Measurements from ENCODE around the gene MITD1. TPM values are rescaled to one million over a fixed set of nuclear protein-coding genes. Genes with fewer than 3 reads are reported as not detected.

Gene MITD1
- total RNA-seq, 1 experiment from 2014 or later, result 19.6 TPM

DNA sequence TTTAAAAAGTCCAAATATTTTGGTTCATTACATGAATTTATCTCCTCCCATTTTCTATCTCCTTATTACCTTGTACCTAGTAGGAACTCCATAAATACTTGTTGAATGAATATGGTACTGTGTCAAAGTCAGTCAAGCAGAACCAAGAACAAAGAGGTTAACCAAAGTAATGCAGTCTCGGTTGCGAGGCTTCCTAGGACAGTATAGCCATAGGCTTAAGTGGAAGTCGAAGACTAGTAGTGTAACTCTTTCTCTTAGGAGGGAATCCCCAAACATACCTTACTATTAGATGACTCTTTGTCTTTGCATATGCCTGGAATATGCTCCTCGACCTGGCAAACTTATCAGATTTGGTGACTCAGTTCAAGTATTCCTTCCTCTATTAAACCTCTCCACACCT lies 21.3 kb downstream of the MITD1 start:
- Histone ChIP-seq H3F3A (ENCODE audit: low read length, unreplicated experiment) (no peaks in the 10 kb centered on the region), H3K9ac (ENCODE audit: low read length) (no peak overlapping the region), H3K4me1 (ENCODE audit: insufficient read depth, low read length) (peaks cover 18% of the 10 kb centered on the region), H4K20me1 (ENCODE audit: low read length) (no peaks in the 10 kb centered on the region), H2AFZ (ENCODE audit: low read length) (0 out of 2 replicates have a peak overlapping the region, but pooled peaks have one; percentile 15), H3K4me2 (ENCODE audit: low read length) (peak overlapping the region; percentile 32), H3K9me3 (ENCODE audit: low read length) (no peaks in the 10 kb centered on the region), H3K4me3 (ENCODE audit: low read length) (no peak overlapping the region), H3K9me2 (replicated peaks; ENCODE audit: low read length) (no peaks in the 10 kb centered on the region), H3K36me3 (ENCODE audit: low read depth, low read length) (peaks cover 11% of the 10 kb centered on the region; the same call in 1 of the 2 replicates), H3K27ac (ENCODE audit: low read length) (peak overlapping the region; percentile 15; the same call in 1 of the 2 replicates), H3K27me3 (ENCODE audit: low read length) (no peaks in the 10 kb centered on the region), H3K79me2 (ENCODE audit: low read length) (peaks cover 13% of the 10 kb centered on the region)
- DNase-seq (peak; percentile 64), ATAC-seq (peak; percentile 41)
- TF ChIP-seq EZH2 (IDR thresholded peaks at IDR 0.05; ENCODE audit: low read length, unreplicated experiment), result no peak
- TF ChIP-seq, protein P1, sequence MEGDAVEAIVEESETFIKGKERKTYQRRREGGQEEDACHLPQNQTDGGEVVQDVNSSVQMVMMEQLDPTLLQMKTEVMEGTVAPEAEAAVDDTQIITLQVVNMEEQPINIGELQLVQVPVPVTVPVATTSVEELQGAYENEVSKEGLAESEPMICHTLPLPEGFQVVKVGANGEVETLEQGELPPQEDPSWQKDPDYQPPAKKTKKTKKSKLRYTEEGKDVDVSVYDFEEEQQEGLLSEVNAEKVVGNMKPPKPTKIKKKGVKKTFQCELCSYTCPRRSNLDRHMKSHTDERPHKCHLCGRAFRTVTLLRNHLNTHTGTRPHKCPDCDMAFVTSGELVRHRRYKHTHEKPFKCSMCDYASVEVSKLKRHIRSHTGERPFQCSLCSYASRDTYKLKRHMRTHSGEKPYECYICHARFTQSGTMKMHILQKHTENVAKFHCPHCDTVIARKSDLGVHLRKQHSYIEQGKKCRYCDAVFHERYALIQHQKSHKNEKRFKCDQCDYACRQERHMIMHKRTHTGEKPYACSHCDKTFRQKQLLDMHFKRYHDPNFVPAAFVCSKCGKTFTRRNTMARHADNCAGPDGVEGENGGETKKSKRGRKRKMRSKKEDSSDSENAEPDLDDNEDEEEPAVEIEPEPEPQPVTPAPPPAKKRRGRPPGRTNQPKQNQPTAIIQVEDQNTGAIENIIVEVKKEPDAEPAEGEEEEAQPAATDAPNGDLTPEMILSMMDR (conservative IDR thresholded peaks at IDR 0.05; ENCODE audit: low read depth, low read length), result no peak
- TF ChIP-seq EZH2phosphoT487 (IDR thresholded peaks at IDR 0.05; ENCODE audit: borderline replicate concordance, low read length), result no peak
- CTCF ChIA-PET, result no interaction called here
- BruUV-seq (replicated peaks), result no TSS peak
- POLR2A ChIA-PET (ENCODE audit: unreplicated experiment), result no interaction called here
- intact Hi-C loops (cut with micrococcal nuclease), result loop anchor here (10.0 kb wide), 1 partner anchor 75 kb away; no protein-coding TSS in a partner anchor

DNA sequence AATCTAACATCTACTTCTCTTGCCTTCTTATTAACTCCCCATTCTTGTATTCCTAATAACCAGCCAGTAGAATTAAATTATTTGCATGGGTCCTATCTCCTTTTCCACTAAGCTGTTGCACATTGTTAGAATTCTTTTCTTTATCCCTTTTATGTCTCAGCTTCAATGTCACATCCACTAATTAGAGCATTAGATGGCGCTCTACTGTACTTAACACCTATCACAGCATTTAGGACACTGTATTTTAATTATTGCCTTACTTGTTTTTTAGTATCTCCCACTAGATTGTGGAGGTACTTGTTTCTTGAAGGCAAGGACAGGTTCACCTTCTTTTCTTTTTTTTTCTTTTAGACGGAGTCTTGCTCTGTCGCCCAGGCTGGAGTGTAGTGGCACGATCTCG lies 22.3 kb downstream of the MITD1 start:
- H2AFZ ChIP-seq (ENCODE audit: low read length), result no peak overlapping the region
- ATAC-seq, result no peak
- no peak overlapping the region for H3K4me3 ChIP-seq (ENCODE audit: low read length)
- H3K4me1 ChIP-seq (ENCODE audit: insufficient read depth, low read length), result peaks cover 26% of the 10 kb centered on the region
- ChIA-PET CTCF (no interaction called here), POLR2A (ENCODE audit: unreplicated experiment) (no interaction called here)
- TF ChIP-seq EZH2 (IDR thresholded peaks at IDR 0.05; ENCODE audit: low read length, unreplicated experiment) (no peak), EZH2phosphoT487 (IDR thresholded peaks at IDR 0.05; ENCODE audit: borderline replicate concordance, low read length) (no peak)
- TF ChIP-seq, protein P1 (conservative IDR thresholded peaks at IDR 0.05; ENCODE audit: low read depth, low read length), result peak; percentile 31; the same call in 1 of the 2 replicates
- H4K20me1 ChIP-seq (ENCODE audit: low read length), result no peaks in the 10 kb centered on the region
- H3K36me3 ChIP-seq (ENCODE audit: low read depth, low read length), result peaks cover 11% of the 10 kb centered on the region; the same call in 1 of the 2 replicates
- DNase-seq, result no peak
- no TSS peak for BruUV-seq (replicated peaks)
- no peak overlapping the region for H3K9ac ChIP-seq (ENCODE audit: low read length)
- intact Hi-C loops (cut with micrococcal nuclease), result loop anchor here (10.0 kb wide), 1 partner anchor 74 kb away; no protein-coding TSS in a partner anchor
- H3K9me3 ChIP-seq (ENCODE audit: low read length), result no peaks in the 10 kb centered on the region
- H3K27me3 ChIP-seq (ENCODE audit: low read length), result no peaks in the 10 kb centered on the region
- no peak overlapping the region for H3K27ac ChIP-seq (ENCODE audit: low read length)
- no peak overlapping the region for H3K4me2 ChIP-seq (ENCODE audit: low read length)
- no peaks in the 10 kb centered on the region for H3F3A ChIP-seq (ENCODE audit: low read length, unreplicated experiment)
- H3K79me2 ChIP-seq (ENCODE audit: low read length), result peaks cover 23% of the 10 kb centered on the region
- no peaks in the 10 kb centered on the region for H3K9me2 ChIP-seq (replicated peaks; ENCODE audit: low read length)

DNA sequence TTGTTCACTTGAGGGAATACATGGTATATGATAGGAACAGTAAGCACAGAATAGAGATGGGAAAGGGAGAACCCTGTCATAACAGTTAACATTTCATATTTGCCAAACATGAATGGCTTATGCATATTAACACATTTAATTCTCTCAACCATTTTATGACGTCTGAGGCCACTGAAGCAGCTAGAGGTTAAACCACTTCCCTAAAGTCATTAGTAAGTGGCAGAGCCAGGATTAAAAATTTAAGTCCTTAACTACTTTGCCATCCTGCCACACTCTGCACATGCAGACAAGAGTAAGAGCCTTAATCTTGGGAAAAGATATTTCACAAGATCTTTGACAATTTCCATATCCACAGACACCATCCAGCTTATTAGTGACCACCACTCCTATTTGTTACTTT lies 24.0 kb downstream of the MITD1 start:
- H4K20me1 ChIP-seq (ENCODE audit: low read length), result no peaks in the 10 kb centered on the region
- H3K4me2 ChIP-seq (ENCODE audit: low read length), result no peak overlapping the region
- no TSS peak for BruUV-seq (replicated peaks)
- no peaks in the 10 kb centered on the region for H3K9me2 ChIP-seq (replicated peaks; ENCODE audit: low read length)
- ATAC-seq, result no peak
- peaks cover 33% of the 10 kb centered on the region for H3K4me1 ChIP-seq (ENCODE audit: insufficient read depth, low read length)
- ChIA-PET CTCF (no interaction called here), POLR2A (ENCODE audit: unreplicated experiment) (no interaction called here)
- H3K4me3 ChIP-seq (ENCODE audit: low read length), result no peak overlapping the region
- H3K9me3 ChIP-seq (ENCODE audit: low read length), result no peaks in the 10 kb centered on the region
- H3K79me2 ChIP-seq (ENCODE audit: low read length), result peaks cover 25% of the 10 kb centered on the region
- TF ChIP-seq EZH2phosphoT487 (IDR thresholded peaks at IDR 0.05; ENCODE audit: borderline replicate concordance, low read length) (no peak), EZH2 (IDR thresholded peaks at IDR 0.05; ENCODE audit: low read length, unreplicated experiment) (no peak)
- TF ChIP-seq, protein P1 (conservative IDR thresholded peaks at IDR 0.05; ENCODE audit: low read depth, low read length), result no peak
- H3K36me3 ChIP-seq (ENCODE audit: low read depth, low read length), result peaks cover 5% of the 10 kb centered on the region; the same call in 1 of the 2 replicates
- no peak overlapping the region for H3K27ac ChIP-seq (ENCODE audit: low read length)
- no peaks in the 10 kb centered on the region for H3K27me3 ChIP-seq (ENCODE audit: low read length)
- no peak overlapping the region for H2AFZ ChIP-seq (ENCODE audit: low read length)
- no peaks in the 10 kb centered on the region for H3F3A ChIP-seq (ENCODE audit: low read length, unreplicated experiment)
- no peak overlapping the region for H3K9ac ChIP-seq (ENCODE audit: low read length)
- DNase-seq, result no peak
- intact Hi-C loops (cut with micrococcal nuclease), result loop anchor here (10.0 kb wide), 1 partner anchor 72 kb away; no protein-coding TSS in a partner anchor

Measured in PC-3 (cell line).